HepG2 (cell line): ENCODE data around the gene TFEB. TPM values are rescaled to one million over a fixed set of nuclear protein-coding genes. Genes with fewer than 3 reads are reported as not detected.

ENCODE experiments used
- ATF5 ChIP-seq: sonication (generic); formaldehyde crosslinking; IDR thresholded peaks from 2 replicates; pipeline ENCODE4 v1.4.0; 2020; ENCODE audit warnings: mild to moderate bottlenecking, low read depth, missing genetic modification reagents
- KDM3A ChIP-seq: IDR thresholded peaks from 2 replicates; pipeline ENCODE4 v1.6.1; 2018; ENCODE audit warnings: low read depth, missing compliant biosample characterization
- MAFF ChIP-seq: IDR thresholded peaks from 2 replicates; pipeline ENCODE4 v1.6.1; 2011; ENCODE audit warnings: low read depth, low read length, improper control_type of control experiment
- NONO ChIP-seq, 2 experiments: fragments of 450-650 bp in 1 of 2; sonication (generic) in 1 of 2; formaldehyde crosslinking in 1 of 2; IDR thresholded peaks in 1 of 2; conservative IDR thresholded peaks in 1 of 2; 2 replicates each; pipeline versions ENCODE4 v1.6.1 to v1.8.0; 2017 to 2022; ENCODE audit warnings: mild to moderate bottlenecking in 1 of 2, missing genetic modification reagents in 1 of 2, moderate library complexity in 1 of 2
- SALL1 ChIP-seq: sonication (generic); formaldehyde crosslinking; IDR thresholded peaks from 2 replicates; pipeline ENCODE4 v1.8.0; 2022; ENCODE audit warnings: mild to moderate bottlenecking, missing genetic modification reagents
- SIX4 ChIP-seq: sonication (generic); formaldehyde crosslinking; IDR thresholded peaks from 2 replicates; pipeline ENCODE4 v1.4.0; 2020; ENCODE audit warnings: missing genetic modification reagents
- THAP8 ChIP-seq: sonication (generic); formaldehyde crosslinking; IDR thresholded peaks from 2 replicates; pipeline ENCODE4 v1.5.1; 2020; ENCODE audit warnings: missing genetic modification reagents, mild to moderate bottlenecking, borderline replicate concordance
- USF2 ChIP-seq, 2 experiments: sonication (generic) in 1 of 2; formaldehyde crosslinking in 1 of 2; IDR thresholded peaks; 2 replicates each; pipeline versions ENCODE4 v1.5.1 to v1.6.1; 2011 to 2020; ENCODE audit warnings: borderline replicate concordance in 1 of 2, low read depth in 1 of 2, low read length in 1 of 2, mild to moderate bottlenecking in 1 of 2, missing genetic modification reagents in 1 of 2, moderate library complexity in 1 of 2
- ZBTB38 ChIP-seq: sonication (generic); formaldehyde crosslinking; IDR thresholded peaks from 2 replicates; pipeline ENCODE4 v1.5.1; 2020; ENCODE audit warnings: mild to moderate bottlenecking, missing genetic modification reagents
- ZBTB7A ChIP-seq: sonication (generic); formaldehyde crosslinking; IDR thresholded peaks from 2 replicates; pipeline ENCODE4 v1.8.0; 2022; ENCODE audit warnings: mild to moderate bottlenecking, missing genetic modification reagents
- ZBTB7B ChIP-seq: sonication (generic); formaldehyde crosslinking; IDR thresholded peaks from 2 replicates; pipeline ENCODE4 v1.4.0; 2020; ENCODE audit warnings: missing genetic modification reagents
- ZFX ChIP-seq: sonication (generic); formaldehyde crosslinking; IDR thresholded peaks from 2 replicates; pipeline ENCODE4 v1.4.0; 2020; ENCODE audit warnings: mild to moderate bottlenecking, low read depth, missing genetic modification reagents, moderate library complexity
- ZNF10 ChIP-seq: sonication (generic); formaldehyde crosslinking; IDR thresholded peaks from 2 replicates; pipeline ENCODE4 v1.4.0; 2020; ENCODE audit warnings: mild to moderate bottlenecking, low read depth, missing genetic modification reagents, borderline replicate concordance
- ZNF335 ChIP-seq: sonication (generic); formaldehyde crosslinking; IDR thresholded peaks from 2 replicates; pipeline ENCODE4 v1.4.0; 2020; ENCODE audit warnings: missing genetic modification reagents
- ZNF616 ChIP-seq: sonication (generic); formaldehyde crosslinking; IDR thresholded peaks from 2 replicates; pipeline ENCODE4 v1.5.0; 2020; ENCODE audit warnings: low read depth, mild to moderate bottlenecking, missing genetic modification reagents
- ZNF713 ChIP-seq: sonication (generic); formaldehyde crosslinking; IDR thresholded peaks from 2 replicates; pipeline ENCODE4 v1.4.0; 2020; ENCODE audit warnings: mild to moderate bottlenecking, missing genetic modification reagents
- ZNF782 ChIP-seq: sonication (generic); formaldehyde crosslinking; IDR thresholded peaks from 2 replicates; pipeline ENCODE4 v1.4.0; 2020; ENCODE audit warnings: missing genetic modification reagents, mild to moderate bottlenecking, borderline replicate concordance
- polyA plus RNA-seq, 8 experiments: library from polyadenylated mRNA; depleted of rRNA in 3 of 8; stranded (reverse) in 7 of 8; unstranded in 1 of 8; fragments of >200 nt; fragmentation: Illumina TruSeq in 4 of 8; extraction: Trizol in 4 of 8; gene quantifications; 2 replicates each; pipeline versions ENCODE4 v1.2.1 to v1.2.3, GENCODE V29; 2011 to 2016; ENCODE audit warnings: low read depth in 4 of 8, missing spikeins in 1 of 8, mixed read lengths in 1 of 8; ENCODE audit not compliant: insufficient read depth in 1 of 8
- total RNA-seq, 5 experiments: library from RNA; depleted of rRNA; stranded (reverse); fragments of >200 nt; fragmentation: Illumina TruSeq; extraction: Trizol; gene quantifications; 2 replicates each; pipeline ENCODE4 v1.2.3, GENCODE V29; 2016; ENCODE audit warnings: low read depth in 1 of 5
- TF ChIP-seq, protein P1 (sequence below): sonication (generic); formaldehyde crosslinking; IDR thresholded peaks from 2 replicates; pipeline ENCODE4 v1.5.1; 2020; ENCODE audit warnings: mild to moderate bottlenecking, missing genetic modification reagents, borderline replicate concordance
- TF ChIP-seq, protein P2 (sequence below): sonication (generic); formaldehyde crosslinking; IDR thresholded peaks from 2 replicates; pipeline ENCODE4 v1.4.0; 2020; ENCODE audit warnings: mild to moderate bottlenecking, missing genetic modification reagents, borderline replicate concordance

The TFEB gene
- total and polyA plus RNA-seq, 2 of the 13 experiments (the other 11 are each of a cell fraction or from before 2014, with no cell fraction given) = 13.3 to 18.7 TPM

DNA sequence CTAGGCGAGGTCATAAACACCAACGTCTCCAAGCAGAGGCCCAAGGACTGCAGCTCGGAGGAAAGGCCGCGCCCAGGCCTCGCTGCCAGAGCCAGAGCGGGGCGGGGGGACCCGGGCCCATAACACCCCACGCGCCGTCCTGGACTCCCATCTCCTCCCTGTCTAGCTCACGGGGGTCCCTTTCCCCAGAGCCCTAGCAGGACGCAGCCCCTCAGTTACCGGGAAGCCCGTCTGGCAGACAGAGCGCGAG lies 52.2 kb downstream of the TFEB start (continued):
- TF ChIP-seq, protein P1, sequence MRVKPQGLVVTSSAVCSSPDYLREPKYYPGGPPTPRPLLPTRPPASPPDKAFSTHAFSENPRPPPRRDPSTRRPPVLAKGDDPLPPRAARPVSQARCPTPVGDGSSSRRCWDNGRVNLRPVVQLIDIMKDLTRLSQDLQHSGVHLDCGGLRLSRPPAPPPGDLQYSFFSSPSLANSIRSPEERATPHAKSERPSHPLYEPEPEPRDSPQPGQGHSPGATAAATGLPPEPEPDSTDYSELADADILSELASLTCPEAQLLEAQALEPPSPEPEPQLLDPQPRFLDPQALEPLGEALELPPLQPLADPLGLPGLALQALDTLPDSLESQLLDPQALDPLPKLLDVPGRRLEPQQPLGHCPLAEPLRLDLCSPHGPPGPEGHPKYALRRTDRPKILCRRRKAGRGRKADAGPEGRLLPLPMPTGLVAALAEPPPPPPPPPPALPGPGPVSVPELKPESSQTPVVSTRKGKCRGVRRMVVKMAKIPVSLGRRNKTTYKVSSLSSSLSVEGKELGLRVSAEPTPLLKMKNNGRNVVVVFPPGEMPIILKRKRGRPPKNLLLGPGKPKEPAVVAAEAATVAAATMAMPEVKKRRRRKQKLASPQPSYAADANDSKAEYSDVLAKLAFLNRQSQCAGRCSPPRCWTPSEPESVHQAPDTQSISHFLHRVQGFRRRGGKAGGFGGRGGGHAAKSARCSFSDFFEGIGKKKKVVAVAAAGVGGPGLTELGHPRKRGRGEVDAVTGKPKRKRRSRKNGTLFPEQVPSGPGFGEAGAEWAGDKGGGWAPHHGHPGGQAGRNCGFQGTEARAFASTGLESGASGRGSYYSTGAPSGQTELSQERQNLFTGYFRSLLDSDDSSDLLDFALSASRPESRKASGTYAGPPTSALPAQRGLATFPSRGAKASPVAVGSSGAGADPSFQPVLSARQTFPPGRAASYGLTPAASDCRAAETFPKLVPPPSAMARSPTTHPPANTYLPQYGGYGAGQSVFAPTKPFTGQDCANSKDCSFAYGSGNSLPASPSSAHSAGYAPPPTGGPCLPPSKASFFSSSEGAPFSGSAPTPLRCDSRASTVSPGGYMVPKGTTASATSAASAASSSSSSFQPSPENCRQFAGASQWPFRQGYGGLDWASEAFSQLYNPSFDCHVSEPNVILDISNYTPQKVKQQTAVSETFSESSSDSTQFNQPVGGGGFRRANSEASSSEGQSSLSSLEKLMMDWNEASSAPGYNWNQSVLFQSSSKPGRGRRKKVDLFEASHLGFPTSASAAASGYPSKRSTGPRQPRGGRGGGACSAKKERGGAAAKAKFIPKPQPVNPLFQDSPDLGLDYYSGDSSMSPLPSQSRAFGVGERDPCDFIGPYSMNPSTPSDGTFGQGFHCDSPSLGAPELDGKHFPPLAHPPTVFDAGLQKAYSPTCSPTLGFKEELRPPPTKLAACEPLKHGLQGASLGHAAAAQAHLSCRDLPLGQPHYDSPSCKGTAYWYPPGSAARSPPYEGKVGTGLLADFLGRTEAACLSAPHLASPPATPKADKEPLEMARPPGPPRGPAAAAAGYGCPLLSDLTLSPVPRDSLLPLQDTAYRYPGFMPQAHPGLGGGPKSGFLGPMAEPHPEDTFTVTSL (CRISPR knock-in tag) = no peak
- no peak for TF ChIP-seq ZNF10
- no peak for TF ChIP-seq ZBTB7B (CRISPR knock-in tag)
- TF ChIP-seq SIX4 (CRISPR knock-in tag) = no peak
- no peak for TF ChIP-seq ZBTB7A
- TF ChIP-seq SALL1 (CRISPR knock-in tag) = no peak
- TF ChIP-seq ZFX (CRISPR knock-in tag) = peak; percentile 77
- no peak for TF ChIP-seq ZNF713 (CRISPR knock-in tag)
- 0 out of 2 replicates have a peak, but pooled peaks have one; percentile 76 for TF ChIP-seq THAP8
- no peak for TF ChIP-seq NONO (IDR thresholded peaks at IDR 0.05)
- TF ChIP-seq NONO (CRISPR knock-in tag; conservative IDR thresholded peaks at IDR 0.05) = no peak
- TF ChIP-seq, protein P2, sequence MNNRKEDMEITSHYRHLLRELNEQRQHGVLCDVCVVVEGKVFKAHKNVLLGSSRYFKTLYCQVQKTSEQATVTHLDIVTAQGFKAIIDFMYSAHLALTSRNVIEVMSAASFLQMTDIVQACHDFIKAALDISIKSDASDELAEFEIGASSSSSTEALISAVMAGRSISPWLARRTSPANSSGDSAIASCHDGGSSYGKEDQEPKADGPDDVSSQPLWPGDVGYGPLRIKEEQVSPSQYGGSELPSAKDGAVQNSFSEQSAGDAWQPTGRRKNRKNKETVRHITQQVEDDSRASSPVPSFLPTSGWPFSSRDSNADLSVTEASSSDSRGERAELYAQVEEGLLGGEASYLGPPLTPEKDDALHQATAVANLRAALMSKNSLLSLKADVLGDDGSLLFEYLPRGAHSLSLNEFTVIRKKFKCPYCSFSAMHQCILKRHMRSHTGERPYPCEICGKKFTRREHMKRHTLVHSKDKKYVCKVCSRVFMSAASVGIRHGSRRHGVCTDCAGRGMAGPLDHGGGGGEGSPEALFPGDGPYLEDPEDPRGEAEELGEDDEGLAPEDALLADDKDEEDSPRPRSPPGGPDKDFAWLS (CRISPR knock-in tag) = no peak
- TF ChIP-seq MAFF = no peak
- TF ChIP-seq ZBTB38 (CRISPR knock-in tag) = peak; percentile 88
- 0 out of 2 replicates have a peak, but pooled peaks have one; percentile 6 for TF ChIP-seq ZNF782
- TF ChIP-seq ATF5 (CRISPR knock-in tag) = no peak
- no peak for TF ChIP-seq ZNF335 (CRISPR knock-in tag)
- no peak for TF ChIP-seq USF2 (IDR thresholded peaks at IDR 0.05; ENCODE audit: low read depth, low read length)
- no peak for TF ChIP-seq USF2 (CRISPR knock-in tag; IDR thresholded peaks at IDR 0.05; ENCODE audit: borderline replicate concordance)
- no peak for TF ChIP-seq KDM3A
- no peak for TF ChIP-seq ZNF616 (CRISPR knock-in tag)
